Activated CD4-positive, alpha-beta T cell treated with anti-CD3 and anti-CD28 coated beads for 1 hour (primary cell): ENCODE measurements around the gene DLX5.
"Not testable (repeated sequence)": the region's sequence is repeated elsewhere in the genome, so short reads cannot be mapped to it uniquely, and the experiment has no call there.

ENCODE experiments used
- DNase-seq: peaks from one replicate; pipeline ENCODE4 v3.0.0-alpha.2; 2020

DLX5 gene

GRCh38 chr7:97024209-97025129, at the start of gene DLX5:
TSS of gene DLX5 (minus strand) at chr7:97024831. CDS start at chr7:97024623, 208 bp downstream.
- no peak for DNase-seq

GRCh38 chr7:97072025-97072424, 47.4 kb upstream of the DLX5 start:
- DNase-seq: not testable (repeated sequence)

DNA sequence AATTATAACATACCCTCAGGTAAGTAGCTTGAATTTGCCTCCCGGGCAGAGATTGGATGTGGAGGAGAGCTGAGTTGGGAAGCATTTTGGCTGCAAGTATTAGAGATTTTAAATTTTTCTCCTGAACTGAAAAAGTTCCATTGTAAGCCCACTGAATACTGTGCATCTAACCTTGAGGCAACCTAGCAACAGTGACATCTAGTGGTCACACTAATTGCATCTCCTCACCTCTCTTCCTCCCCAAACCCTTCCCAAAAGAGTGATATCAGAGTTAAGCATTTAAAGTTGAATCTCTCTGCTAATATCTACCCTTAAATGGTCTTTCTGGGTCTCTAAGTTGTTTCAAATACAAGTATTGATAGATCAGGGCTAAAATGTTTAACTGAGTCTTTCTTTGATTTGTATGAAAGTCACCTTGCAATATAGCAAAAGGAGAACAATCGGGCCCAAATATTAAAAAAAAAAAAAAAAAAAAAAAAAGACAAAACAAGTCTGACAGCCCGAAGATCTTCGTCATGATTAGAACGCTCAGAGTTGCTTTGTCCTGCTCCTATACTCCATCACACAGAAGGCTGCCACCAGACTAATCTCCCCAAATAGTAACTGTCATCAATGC, 40.4 kb upstream of the DLX5 start:
- no peak for DNase-seq

DNA sequence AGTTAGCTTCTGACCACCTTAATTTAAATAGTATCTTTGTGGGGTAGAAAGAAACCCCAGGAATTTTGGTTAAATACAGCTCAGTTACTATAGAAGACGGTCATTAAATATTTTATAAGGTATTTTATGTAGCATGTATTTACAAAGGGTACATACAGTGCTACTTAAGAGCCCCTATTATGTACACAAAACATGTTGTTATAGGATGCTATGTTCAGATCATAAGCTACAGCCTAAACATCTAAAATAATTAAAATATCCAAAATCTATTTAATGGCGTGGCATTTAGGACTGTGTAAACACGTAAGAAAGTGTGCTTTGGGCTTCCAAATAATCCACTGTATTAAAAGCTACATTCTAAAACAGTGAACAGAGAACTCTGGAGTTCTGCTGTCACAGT, 39.4 kb upstream of the DLX5 start:
- DNase-seq: no peak

DNA sequence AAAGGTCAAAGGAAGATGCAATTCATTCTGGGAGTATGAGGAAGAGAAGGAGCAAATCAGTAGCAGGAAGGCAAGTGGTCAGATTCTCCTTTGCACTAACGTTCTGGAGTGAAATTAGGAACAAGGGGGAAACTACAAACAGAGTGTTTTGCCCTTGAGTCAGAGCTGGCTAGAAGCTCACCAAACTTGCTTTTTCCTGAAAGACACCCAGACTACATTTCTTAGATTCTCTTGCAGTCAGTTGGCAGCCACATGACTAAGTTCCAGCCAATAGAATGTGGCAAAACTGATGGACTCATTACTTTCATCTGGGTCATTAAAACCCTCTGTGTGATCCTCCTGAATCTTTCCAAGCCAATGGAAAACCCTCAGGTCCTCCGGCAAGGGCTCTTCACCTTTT, 18.6 kb upstream of the DLX5 start:
- no peak for DNase-seq

DNA sequence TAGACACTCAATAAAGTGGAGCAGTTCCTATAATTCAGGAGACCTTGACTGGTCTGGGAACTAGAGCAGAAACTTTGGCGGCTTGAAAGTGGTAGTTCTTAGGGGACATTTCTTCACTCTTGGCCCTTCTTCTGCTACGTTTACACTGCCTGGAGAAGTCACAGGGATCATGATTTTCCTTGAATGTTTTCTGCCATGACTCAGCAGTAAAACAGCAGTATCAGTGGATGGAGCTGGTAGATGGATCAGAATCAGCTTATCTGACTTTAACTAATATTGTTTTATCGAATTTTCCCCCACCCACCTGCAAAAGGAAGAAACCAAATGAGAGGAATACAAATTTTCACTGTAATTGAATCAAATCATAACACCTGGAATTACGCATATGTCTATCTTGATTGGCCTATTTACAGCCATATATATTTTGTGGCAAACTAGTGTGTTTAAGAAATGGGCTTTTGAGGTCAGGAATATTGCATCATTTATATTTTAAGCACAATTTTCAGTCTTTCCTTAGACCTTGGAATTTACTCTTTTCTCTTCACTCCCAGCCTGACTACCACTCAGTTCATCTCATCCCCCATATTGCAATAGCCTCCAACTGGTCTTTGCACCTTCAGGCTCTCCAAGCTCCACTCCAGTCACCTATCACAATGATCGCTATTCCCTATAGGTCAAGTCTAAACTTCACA, 14.9 kb upstream of the DLX5 start:
- no peak for DNase-seq

GRCh38 chr7:97034213-97034852, 9.7 kb upstream of the DLX5 start:
- not testable (repeated sequence) for DNase-seq

DNA sequence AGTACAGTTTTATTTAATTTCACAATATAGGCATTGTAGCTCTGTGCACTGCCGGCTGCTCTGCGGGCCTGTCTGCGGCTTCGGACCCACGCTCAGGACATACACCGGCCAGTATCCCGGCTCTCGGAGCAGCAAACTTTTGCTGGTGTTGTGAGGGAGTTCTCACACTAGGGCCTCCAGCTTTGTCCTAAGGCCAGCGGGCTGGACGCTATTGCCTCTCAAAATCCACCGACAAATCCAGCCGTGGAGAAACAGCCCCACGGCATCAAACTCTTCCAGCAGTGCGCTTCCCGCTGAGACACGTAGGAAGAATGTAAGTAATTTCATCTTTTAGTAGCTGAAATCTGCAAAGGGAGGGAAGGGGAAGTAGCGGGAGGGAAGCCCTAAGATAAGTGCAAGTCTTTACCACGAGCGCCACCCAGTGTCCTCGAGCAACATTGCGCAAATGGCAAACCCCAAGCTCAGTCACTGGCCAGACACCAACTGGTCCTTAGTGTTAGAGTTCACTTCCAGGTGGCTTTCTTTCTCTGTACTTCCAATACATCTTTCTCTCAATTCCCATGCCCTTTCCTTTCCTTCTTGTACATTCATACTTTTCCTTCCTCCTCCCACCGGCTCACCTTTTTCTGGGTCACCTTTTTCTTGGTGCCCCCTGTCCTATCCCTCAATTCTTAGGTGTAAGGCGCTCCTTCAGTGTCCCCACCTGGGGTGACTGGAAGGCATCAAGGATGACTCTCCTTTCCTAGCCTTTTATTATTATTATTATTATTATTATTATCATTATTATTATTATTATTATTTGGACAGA, 3.0 kb upstream of the DLX5 start:
- DNase-seq: peak; percentile 47

DNA sequence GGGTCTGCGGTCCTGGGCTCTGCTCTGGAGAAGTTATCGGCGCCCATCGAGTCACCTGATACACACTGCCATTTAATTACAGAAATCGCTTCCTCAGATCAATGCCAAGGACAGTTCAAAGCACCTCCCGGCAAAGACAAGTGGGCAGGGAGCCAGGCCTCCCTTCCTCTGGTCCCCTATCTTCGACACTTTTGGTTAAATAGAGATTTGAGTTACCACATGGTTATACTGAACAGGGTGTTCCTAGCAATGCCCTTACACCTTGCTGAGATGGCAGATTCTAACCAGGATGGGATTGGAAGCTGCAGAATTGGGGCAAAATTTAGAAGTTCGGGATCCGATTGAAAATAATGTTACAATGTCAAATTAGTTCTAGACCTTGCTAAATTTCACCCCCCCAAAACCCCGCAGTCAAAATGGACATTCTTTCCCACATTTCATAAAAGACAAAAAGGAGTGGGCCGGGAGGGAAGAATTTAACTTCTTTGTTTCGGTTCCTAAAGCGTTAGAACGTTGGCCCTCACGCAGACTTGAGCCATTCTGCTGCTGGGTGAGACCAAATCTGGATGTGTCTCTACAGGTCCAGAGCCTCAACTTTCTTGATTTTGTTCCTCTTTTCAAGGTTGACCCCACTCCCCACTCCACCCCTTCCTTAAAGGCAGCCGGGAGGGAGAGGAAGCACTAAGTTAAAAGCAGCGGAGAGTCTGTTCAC, 2.2 kb upstream of the DLX5 start:
- no peak for DNase-seq

GRCh38 chr7:97025983-97026714, 1.5 kb upstream of the DLX5 start:
- DNase-seq: no peak

DNA sequence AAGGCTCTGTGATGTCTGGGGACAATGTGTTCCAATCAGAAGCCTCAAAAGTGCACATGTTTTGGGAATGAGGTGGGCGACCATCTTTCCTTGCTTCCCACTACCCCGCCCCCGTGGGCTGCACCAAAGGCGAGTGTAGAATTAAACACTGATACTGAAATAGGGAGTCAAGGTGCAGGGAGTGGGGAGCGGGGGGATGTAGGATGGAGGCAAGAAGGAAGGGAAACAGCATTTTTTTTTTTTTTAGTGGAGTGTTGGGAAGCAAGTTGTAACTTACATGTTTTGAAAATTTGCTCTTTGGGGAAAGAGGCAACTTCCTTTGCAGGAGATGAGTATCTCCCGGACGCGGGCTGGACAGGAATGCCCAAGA, 484 bp upstream of the DLX5 start:
- DNase-seq: no peak

DNA sequence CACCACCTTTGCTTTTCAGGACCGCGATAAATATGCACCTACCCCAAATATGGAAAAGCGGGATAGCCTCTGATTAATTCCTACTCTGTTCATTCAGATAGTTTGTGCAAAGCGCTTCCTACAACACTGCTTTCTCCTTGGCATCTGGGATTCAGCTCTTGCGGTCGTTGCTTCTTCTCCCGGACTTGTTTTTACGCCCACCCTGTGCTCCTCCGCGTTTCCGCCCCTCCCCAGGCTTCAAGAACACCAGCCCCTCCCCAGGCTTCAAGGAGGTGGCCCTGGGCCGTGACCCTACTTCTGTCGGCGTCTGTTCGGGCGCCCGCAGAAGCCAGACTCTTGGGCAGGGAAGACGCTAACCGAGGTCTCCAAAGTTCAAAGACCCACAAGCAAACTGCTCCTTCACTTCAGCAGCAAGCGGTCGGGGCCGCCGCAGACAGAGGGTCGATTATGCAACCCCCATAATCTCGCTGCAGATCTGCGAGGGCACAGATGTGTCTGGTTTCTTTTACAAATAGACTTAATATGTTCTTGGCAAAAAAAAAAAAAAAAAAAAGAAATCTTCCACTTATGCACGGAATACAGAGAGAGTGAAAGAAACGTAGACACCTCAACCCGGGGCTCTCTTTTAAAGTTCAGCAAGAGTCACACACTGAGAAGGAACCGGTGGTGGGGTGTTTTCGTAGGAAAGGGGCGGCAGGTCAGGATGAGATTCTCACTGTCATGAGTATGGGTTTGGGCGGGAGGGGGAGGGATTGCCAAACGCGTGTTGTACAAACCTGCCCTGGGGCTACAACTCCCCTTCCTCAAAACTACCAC, 1.9 kb downstream of the DLX5 start:
- no peak for DNase-seq

- no peak for DNase-seq
These were observed 2.7 kb downstream of the DLX5 start for GRCh38 chr7:97021747-97022490.

GRCh38 chr7:97020996-97021746, 3.5 kb downstream of the DLX5 start:
- no peak for DNase-seq

DNA sequence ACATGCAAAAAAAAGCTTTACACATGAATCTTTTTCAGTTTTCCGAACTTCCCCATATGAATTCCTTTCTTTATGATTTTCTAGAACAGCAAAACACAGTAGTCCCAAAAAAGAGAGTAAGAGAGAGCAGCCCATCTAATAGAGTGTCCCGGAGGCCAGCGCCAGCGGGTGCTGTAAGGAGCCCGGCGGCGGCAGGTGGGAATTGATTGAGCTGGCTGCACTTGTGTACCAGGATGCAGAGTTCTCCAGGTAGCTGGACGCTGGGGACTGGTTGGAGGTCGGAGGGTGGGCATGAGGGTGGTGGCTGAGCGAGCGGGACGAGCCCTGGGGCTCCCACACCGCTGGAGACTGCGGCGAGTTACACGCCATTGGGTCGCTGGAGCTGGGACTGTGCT, 4.0 kb downstream of the DLX5 start:
- DNase-seq: no peak

- no peak for DNase-seq
These were observed 4.9 kb downstream of the DLX5 start for GRCh38 chr7:97019710-97020225.

GRCh38 chr7:97018791-97019531, 5.7 kb downstream of the DLX5 start:
- DNase-seq: no peak
